K562 (cell line): ENCODE measurements around the gene NIM1K. TPM values are rescaled to one million over a fixed set of nuclear protein-coding genes. Genes with fewer than 3 reads are reported as not detected.

Experiments used
- BDP1 ChIP-seq: IDR thresholded peaks from 3 replicates; pipeline ENCODE4 v1.6.1; 2011; ENCODE audit not compliant: insufficient read length, insufficient read depth
- CEBPZ ChIP-seq: fragments of 150-350 bp; IDR thresholded peaks from 2 replicates; pipeline ENCODE4 v1.6.1; 2014; ENCODE audit warnings: low read depth, mild to moderate bottlenecking, low read length, borderline replicate concordance
- EGR1 ChIP-seq: fragments of 450-650 bp; conservative IDR thresholded peaks from 2 replicates; pipeline ENCODE4 v1.6.1; 2017; ENCODE audit warnings: mild to moderate bottlenecking
- EHMT2 ChIP-seq: fragments of 450-650 bp; IDR thresholded peaks from 2 replicates; pipeline ENCODE4 v1.6.1; 2018; ENCODE audit warnings: antibody characterized with exemption
- ESRRA ChIP-seq: fragments of 450-650 bp; IDR thresholded peaks from 2 replicates; pipeline ENCODE4 v1.6.1; 2014; ENCODE audit warnings: low read depth, mild to moderate bottlenecking, moderate library complexity, borderline replicate concordance
- LCOR ChIP-seq: sonication (generic); formaldehyde crosslinking; IDR thresholded peaks from 2 replicates; pipeline ENCODE4 v1.8.0; 2022; ENCODE audit warnings: mild to moderate bottlenecking, missing genetic modification reagents
- NCOA1 ChIP-seq: fragments of 450-650 bp; IDR thresholded peaks from 2 replicates; pipeline ENCODE4 v1.6.1; 2016; ENCODE audit warnings: low read depth
- NKRF ChIP-seq: fragments of 450-650 bp; IDR thresholded peaks from 2 replicates; pipeline ENCODE4 v1.6.1; 2016; ENCODE audit warnings: borderline replicate concordance
- NR1H2 ChIP-seq: sonication (generic); formaldehyde crosslinking; IDR thresholded peaks from 2 replicates; pipeline ENCODE4 v1.4.0; 2020; ENCODE audit warnings: mild to moderate bottlenecking, missing genetic modification reagents
- PCBP1 ChIP-seq: fragments of 200-400 bp; formaldehyde crosslinking; IDR thresholded peaks from 2 replicates; pipeline ENCODE4 v1.6.1; 2018; ENCODE audit warnings: mild to moderate bottlenecking, low read depth, low read length; ENCODE audit not compliant: poor library complexity, severe bottlenecking
- RCOR1 ChIP-seq, 2 experiments: IDR thresholded peaks; 2 replicates each; pipeline ENCODE4 v1.6.1; 2012; ENCODE audit warnings: low read depth in 2 of 2, low read length in 2 of 2, borderline replicate concordance in 1 of 2, improper control_type of control experiment in 1 of 2
- TCF7 ChIP-seq: sonication (generic); IDR thresholded peaks from 2 replicates; pipeline ENCODE4 v1.6.1; 2016; ENCODE audit warnings: antibody characterized with exemption, borderline replicate concordance
- TFAP4 ChIP-seq: sonication (generic); formaldehyde crosslinking; IDR thresholded peaks from 2 replicates; pipeline ENCODE4 v1.8.0; 2022; ENCODE audit warnings: missing genetic modification reagents, mild to moderate bottlenecking, moderate library complexity, borderline replicate concordance
- ZBTB26 ChIP-seq: fragments of 450-650 bp; formaldehyde crosslinking; IDR thresholded peaks from 2 replicates; pipeline ENCODE4 v1.4.0; 2022; ENCODE audit warnings: missing genetic modification characterization
- ZNF639 ChIP-seq, 2 experiments: fragments of 200-800 bp in 1 of 2; sonication (Bioruptor generic) in 1 of 2; sonication (generic) in 1 of 2; formaldehyde crosslinking in 1 of 2; IDR thresholded peaks in 1 of 2; conservative IDR thresholded peaks in 1 of 2; 2 replicates each; pipeline versions ENCODE4 v1.5.0 to v1.6.1; 2016 to 2020; ENCODE audit warnings: missing compliant biosample characterization in 1 of 2, missing genetic modification characterization in 1 of 2, missing genetic modification reagents in 1 of 2
- ZNF695 ChIP-seq: fragments of 450-650 bp; formaldehyde crosslinking; IDR thresholded peaks from 2 replicates; pipeline ENCODE4 v1.4.0; 2020; ENCODE audit warnings: mild to moderate bottlenecking, moderate library complexity
- ZNF699 ChIP-seq: fragments of 250-450 bp; sonication (Bioruptor Pico); IDR thresholded peaks from 2 replicates; pipeline ENCODE4 v1.8.0; 2021; ENCODE audit warnings: mild to moderate bottlenecking, moderate library complexity; ENCODE audit not compliant: insufficient replicate concordance
- polyA plus RNA-seq, 8 experiments: library from polyadenylated mRNA; depleted of rRNA in 4 of 8; stranded (reverse) in 5 of 8; unstranded in 3 of 8; fragments of >200 nt; fragmentation: Nextera tagmentation in 2 of 8; fragmentation: Illumina TruSeq in 1 of 8; extraction: Ambion mirVana in 2 of 8; extraction: Trizol in 1 of 8; gene quantifications; 2 replicates each; pipeline versions ENCODE4 v1.2.1 to v1.2.3, GENCODE V29; 2011 to 2014; ENCODE audit warnings: inconsistent platforms in 1 of 8, missing spikeins in 1 of 8
- total RNA-seq, 7 experiments: library from RNA; depleted of rRNA in 6 of 7; stranded (reverse); fragments of >200 nt in 6 of 7; fragmentation: Illumina TruSeq in 2 of 7; extraction: Trizol in 2 of 7; gene quantifications; 2 replicates each; pipeline versions ENCODE4 v1.2.1 to v1.2.3, GENCODE V29; 2011 to 2021; ENCODE audit warnings: low replicate concordance in 1 of 7

The NIM1K gene
- total and polyA plus RNA-seq, 9 of the 15 experiments (the other 6 are each of a cell fraction or from before 2014, with no cell fraction given): 0.03 to 0.34 (median 0.08) TPM; not detected in 3

- TF ChIP-seq EGR1 (peak; percentile 51), ESRRA (peak; percentile 80), RCOR1 (IDR thresholded peaks at IDR 0.05; ENCODE audit: borderline replicate concordance in 1 of 2, low read depth in 2 of 2, low read length in 2 of 2) (peak in 1 of 2 experiments; percentile 79; a peak in 2 of 4 replicates), PCBP1 (peak; percentile 55), TCF7 (no peak), NR1H2 (0 out of 2 replicates have a peak, but pooled peaks have one; percentile 45), CEBPZ (peak; percentile 91), LCOR (CRISPR knock-in tag) (peak; percentile 47; the same call in 1 of the 2 replicates), BDP1 (no peak), ZNF695 (CRISPR knock-in tag) (0 out of 2 replicates have a peak, but pooled peaks have one; percentile 41), NCOA1 (peak; percentile 27; the same call in 1 of the 2 replicates), TFAP4 (peak; percentile 78), ZNF639 (CRISPR knock-in tag; conservative IDR thresholded peaks at IDR 0.05 in 1 of 2, IDR thresholded peaks at IDR 0.05 in 1 of 2) (no peak; a peak in 1 of 4 replicates), ZBTB26 (CRISPR knock-in tag) (no peak), NKRF (peak; percentile 80), EHMT2 (peak; percentile 60; the same call in 1 of the 2 replicates), ZNF699 (CRISPR knock-in tag) (no peak)
These were observed 121.2 kb downstream of the NIM1K start, which contains the start of gene HMGCS1 (continued) for GRCh38 chr5:43313035-43313853.
